SK-N-SH treated with all-trans-retinoic acid at 6 μM for 48 hours (cell line): ENCODE data around the gene NDUFS3.

Experiments used
- ATAC-seq: fragments of 200-7000 bp; cut with Tn5 transposase; 3 replicates; pipeline ENCODE4 v1.9.1; 2020; ENCODE audit warnings: mild to moderate bottlenecking, moderate library complexity
- ARNTL ChIP-seq: fragments of 450-650 bp; formaldehyde crosslinking; IDR thresholded peaks from 2 replicates; pipeline ENCODE4 v1.5.0; 2020; ENCODE audit warnings: low read depth, mild to moderate bottlenecking, moderate library complexity, borderline replicate concordance
- BACH2 ChIP-seq: fragments of 250-450 bp; sonication (Bioruptor Pico); IDR thresholded peaks from 2 replicates; pipeline ENCODE4 v1.9.0; 2021; ENCODE audit warnings: mild to moderate bottlenecking, borderline replicate concordance
- CREB5 ChIP-seq: fragments of 250-450 bp; sonication (Bioruptor Pico); IDR thresholded peaks from 2 replicates; pipeline ENCODE4 v1.5.1; 2020; ENCODE audit warnings: low read depth, mild to moderate bottlenecking, moderate library complexity
- CSDC2 ChIP-seq: fragments of 250-450 bp; sonication (Bioruptor Pico); IDR thresholded peaks from 2 replicates; pipeline ENCODE4 v1.5.0; 2020; ENCODE audit warnings: mild to moderate bottlenecking, moderate library complexity
- ESRRG ChIP-seq: fragments of 250-450 bp; sonication (Bioruptor Pico); IDR thresholded peaks from 2 replicates; pipeline ENCODE4 v1.6.1; 2021; ENCODE audit warnings: mild to moderate bottlenecking
- GLIS3 ChIP-seq: fragments of 250-450 bp; sonication (Bioruptor Pico); IDR thresholded peaks from 2 replicates; pipeline ENCODE4 v1.5.0; 2020; ENCODE audit warnings: mild to moderate bottlenecking, moderate library complexity
- ISL1 ChIP-seq: fragments of 250-450 bp; sonication (Bioruptor Pico); IDR thresholded peaks from 2 replicates; pipeline ENCODE4 v2.1.2; 2022; ENCODE audit warnings: mild to moderate bottlenecking, moderate library complexity
- OSR1 ChIP-seq: fragments of 250-450 bp; sonication (Bioruptor Pico); IDR thresholded peaks from 2 replicates; pipeline ENCODE4 v1.8.0; 2022; ENCODE audit warnings: moderate library complexity, mild to moderate bottlenecking, inconsistent platforms
- PPARA ChIP-seq: fragments of 250-450 bp; sonication (Bioruptor Pico); IDR thresholded peaks from 2 replicates; pipeline ENCODE4 v1.5.0; 2020; ENCODE audit warnings: mild to moderate bottlenecking, borderline replicate concordance
- RARB ChIP-seq: fragments of 250-450 bp; sonication (Bioruptor Pico); IDR thresholded peaks from 2 replicates; pipeline ENCODE4 v1.8.0; 2021; ENCODE audit warnings: mild to moderate bottlenecking, moderate library complexity
- SNAI2 ChIP-seq: fragments of 250-450 bp; sonication (Bioruptor Pico); IDR thresholded peaks from 2 replicates; pipeline ENCODE4 v1.5.0; 2020; ENCODE audit warnings: mild to moderate bottlenecking, moderate library complexity
- TCF4 ChIP-seq: fragments of 250-450 bp; sonication (Bioruptor Pico); IDR thresholded peaks from 2 replicates; pipeline ENCODE4 v1.8.0; 2021; ENCODE audit warnings: mild to moderate bottlenecking, moderate library complexity, borderline replicate concordance
- TOX ChIP-seq: fragments of 250-450 bp; sonication (Bioruptor Pico); IDR thresholded peaks from 2 replicates; pipeline ENCODE4 v1.8.0; 2021; ENCODE audit warnings: mild to moderate bottlenecking, moderate library complexity, borderline replicate concordance
- TSHZ2 ChIP-seq: fragments of 250-450 bp; sonication (Bioruptor Pico); IDR thresholded peaks from 2 replicates; pipeline ENCODE4 v1.5.0; 2020; ENCODE audit warnings: mild to moderate bottlenecking, moderate library complexity
- ZC3H10 ChIP-seq: fragments of 250-450 bp; sonication (Bioruptor Pico); IDR thresholded peaks from 2 replicates; pipeline ENCODE4 v1.5.1; 2021; ENCODE audit warnings: mild to moderate bottlenecking, moderate library complexity
- ZFP30 ChIP-seq: fragments of 450-650 bp; formaldehyde crosslinking; IDR thresholded peaks from 2 replicates; pipeline ENCODE4 v1.5.0; 2022; ENCODE audit warnings: mild to moderate bottlenecking, moderate library complexity
- ZNF565 ChIP-seq: fragments of 450-650 bp; formaldehyde crosslinking; conservative IDR thresholded peaks from 2 replicates; pipeline ENCODE4 v1.5.0; 2020; ENCODE audit warnings: low read depth, mild to moderate bottlenecking, moderate library complexity
- ZNF70 ChIP-seq: fragments of 450-650 bp; formaldehyde crosslinking; IDR thresholded peaks from 2 replicates; pipeline ENCODE4 v1.5.0; 2020; ENCODE audit warnings: mild to moderate bottlenecking, moderate library complexity
- ZNF8 ChIP-seq: fragments of 450-650 bp; formaldehyde crosslinking; IDR thresholded peaks from 2 replicates; pipeline ENCODE4 v1.5.0; 2020; ENCODE audit warnings: mild to moderate bottlenecking, moderate library complexity
- TF ChIP-seq, protein P1 (sequence below): fragments of 250-450 bp; sonication (Bioruptor Pico); IDR thresholded peaks from 2 replicates; pipeline ENCODE4 v1.8.0; 2020; ENCODE audit warnings: mild to moderate bottlenecking, moderate library complexity, borderline replicate concordance
- TF ChIP-seq, protein P2 (sequence below): fragments of 250-450 bp; sonication (Bioruptor Pico); IDR thresholded peaks from 2 replicates; pipeline ENCODE4 v1.5.1; 2021; ENCODE audit warnings: mild to moderate bottlenecking, moderate library complexity
- TF ChIP-seq, protein P3 (sequence below): fragments of 250-450 bp; sonication (Bioruptor Pico); IDR thresholded peaks from 2 replicates; pipeline ENCODE4 v1.8.0; 2021; ENCODE audit warnings: low read depth, mild to moderate bottlenecking, moderate library complexity, borderline replicate concordance

The NDUFS3 gene

GRCh38 chr11:47570651-47571356 lies 8.1 kb upstream of the NDUFS3 start (continued):
- TF ChIP-seq, protein P1, sequence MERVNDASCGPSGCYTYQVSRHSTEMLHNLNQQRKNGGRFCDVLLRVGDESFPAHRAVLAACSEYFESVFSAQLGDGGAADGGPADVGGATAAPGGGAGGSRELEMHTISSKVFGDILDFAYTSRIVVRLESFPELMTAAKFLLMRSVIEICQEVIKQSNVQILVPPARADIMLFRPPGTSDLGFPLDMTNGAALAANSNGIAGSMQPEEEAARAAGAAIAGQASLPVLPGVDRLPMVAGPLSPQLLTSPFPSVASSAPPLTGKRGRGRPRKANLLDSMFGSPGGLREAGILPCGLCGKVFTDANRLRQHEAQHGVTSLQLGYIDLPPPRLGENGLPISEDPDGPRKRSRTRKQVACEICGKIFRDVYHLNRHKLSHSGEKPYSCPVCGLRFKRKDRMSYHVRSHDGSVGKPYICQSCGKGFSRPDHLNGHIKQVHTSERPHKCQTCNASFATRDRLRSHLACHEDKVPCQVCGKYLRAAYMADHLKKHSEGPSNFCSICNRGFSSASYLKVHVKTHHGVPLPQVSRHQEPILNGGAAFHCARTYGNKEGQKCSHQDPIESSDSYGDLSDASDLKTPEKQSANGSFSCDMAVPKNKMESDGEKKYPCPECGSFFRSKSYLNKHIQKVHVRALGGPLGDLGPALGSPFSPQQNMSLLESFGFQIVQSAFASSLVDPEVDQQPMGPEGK (CRISPR knock-in tag): no peak
- TF ChIP-seq GLIS3 (CRISPR knock-in tag): no peak
- no peak for TF ChIP-seq ZC3H10 (CRISPR knock-in tag)
- no peak for TF ChIP-seq ARNTL (CRISPR knock-in tag)
- no peak for TF ChIP-seq PPARA (CRISPR knock-in tag)
- TF ChIP-seq, all 23 proteins: peak for 0

DNA sequence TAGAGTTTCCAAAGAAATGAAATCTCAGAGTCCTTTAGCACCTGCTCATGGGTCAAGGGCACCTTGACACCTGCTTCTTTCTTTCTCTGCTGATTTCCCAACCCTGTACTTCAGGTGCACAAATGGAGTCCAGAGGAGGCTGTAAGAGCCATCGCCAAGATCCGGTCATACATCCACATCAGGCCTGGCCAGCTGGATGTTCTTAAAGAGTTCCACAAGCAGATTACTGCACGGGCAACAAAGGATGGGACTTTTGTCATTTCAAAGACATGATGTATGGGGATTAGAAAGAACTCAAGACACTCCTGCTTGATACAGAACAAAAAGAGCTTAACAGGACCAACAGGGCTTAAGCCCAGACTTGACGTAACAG lies 7.5 kb upstream of the NDUFS3 start:
- TF ChIP-seq TOX (CRISPR knock-in tag) (no peak), SNAI2 (CRISPR knock-in tag) (no peak), GLIS3 (CRISPR knock-in tag) (no peak), ZNF565 (no peak), PPARA (CRISPR knock-in tag) (no peak), BACH2 (CRISPR knock-in tag) (no peak), ZC3H10 (CRISPR knock-in tag) (no peak), ZNF70 (CRISPR knock-in tag) (no peak), RARB (no peak), ZNF8 (CRISPR knock-in tag) (no peak), ARNTL (CRISPR knock-in tag) (no peak), ZFP30 (CRISPR knock-in tag) (no peak)
- TF ChIP-seq, protein P2, sequence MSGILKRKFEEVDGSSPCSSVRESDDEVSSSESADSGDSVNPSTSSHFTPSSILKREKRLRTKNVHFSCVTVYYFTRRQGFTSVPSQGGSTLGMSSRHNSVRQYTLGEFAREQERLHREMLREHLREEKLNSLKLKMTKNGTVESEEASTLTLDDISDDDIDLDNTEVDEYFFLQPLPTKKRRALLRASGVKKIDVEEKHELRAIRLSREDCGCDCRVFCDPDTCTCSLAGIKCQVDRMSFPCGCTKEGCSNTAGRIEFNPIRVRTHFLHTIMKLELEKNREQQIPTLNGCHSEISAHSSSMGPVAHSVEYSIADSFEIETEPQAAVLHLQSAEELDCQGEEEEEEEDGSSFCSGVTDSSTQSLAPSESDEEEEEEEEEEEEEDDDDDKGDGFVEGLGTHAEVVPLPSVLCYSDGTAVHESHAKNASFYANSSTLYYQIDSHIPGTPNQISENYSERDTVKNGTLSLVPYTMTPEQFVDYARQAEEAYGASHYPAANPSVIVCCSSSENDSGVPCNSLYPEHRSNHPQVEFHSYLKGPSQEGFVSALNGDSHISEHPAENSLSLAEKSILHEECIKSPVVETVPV (CRISPR knock-in tag): no peak
- no peak for ATAC-seq

- ATAC-seq: peak; percentile 39; the same call in 2 of the 3 replicates
- no peak for TF ChIP-seq ARNTL (CRISPR knock-in tag)
- no peak for TF ChIP-seq SNAI2 (CRISPR knock-in tag)
- no peak for TF ChIP-seq CSDC2 (CRISPR knock-in tag)
Observed at GRCh38 chr11:47571895-47572294, 7.0 kb upstream of the NDUFS3 start.

- ATAC-seq: no peak
- TF ChIP-seq ISL1: no peak
- TF ChIP-seq ZFP30 (CRISPR knock-in tag): no peak
- no peak for TF ChIP-seq ESRRG (CRISPR knock-in tag)
- TF ChIP-seq ZNF70 (CRISPR knock-in tag): no peak
- TF ChIP-seq OSR1 (CRISPR knock-in tag): no peak
- TF ChIP-seq TSHZ2: no peak
Observed at GRCh38 chr11:47572715-47573255, 6.1 kb upstream of the NDUFS3 start.

DNA sequence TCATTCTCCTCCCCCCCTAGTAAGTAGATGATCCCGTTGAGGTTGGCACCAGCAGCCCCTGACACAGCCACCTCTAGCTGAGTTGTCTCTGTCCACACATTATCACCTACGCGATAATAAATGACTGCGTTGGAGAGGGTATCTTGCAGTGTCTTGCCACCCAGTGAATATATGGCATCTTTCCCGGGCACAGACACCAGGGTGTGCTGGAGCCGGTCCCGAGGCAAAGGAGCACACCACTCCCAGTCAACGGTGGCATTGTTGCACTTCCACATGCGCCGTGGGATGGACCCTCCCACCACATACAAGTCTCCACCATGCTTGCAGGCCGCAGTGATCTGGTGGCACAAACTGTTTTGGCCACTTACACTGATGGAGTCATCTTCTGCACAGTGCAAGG lies 5.6 kb upstream of the NDUFS3 start:
- ATAC-seq: no peak
- TF ChIP-seq ISL1 (no peak), GLIS3 (CRISPR knock-in tag) (no peak), TOX (CRISPR knock-in tag) (no peak), CREB5 (no peak), ZC3H10 (CRISPR knock-in tag) (no peak), ESRRG (CRISPR knock-in tag) (no peak), ZNF565 (no peak), SNAI2 (CRISPR knock-in tag) (no peak), RARB (no peak), OSR1 (CRISPR knock-in tag) (no peak), BACH2 (CRISPR knock-in tag) (no peak), TCF4 (CRISPR knock-in tag) (no peak)
- TF ChIP-seq, protein P3, sequence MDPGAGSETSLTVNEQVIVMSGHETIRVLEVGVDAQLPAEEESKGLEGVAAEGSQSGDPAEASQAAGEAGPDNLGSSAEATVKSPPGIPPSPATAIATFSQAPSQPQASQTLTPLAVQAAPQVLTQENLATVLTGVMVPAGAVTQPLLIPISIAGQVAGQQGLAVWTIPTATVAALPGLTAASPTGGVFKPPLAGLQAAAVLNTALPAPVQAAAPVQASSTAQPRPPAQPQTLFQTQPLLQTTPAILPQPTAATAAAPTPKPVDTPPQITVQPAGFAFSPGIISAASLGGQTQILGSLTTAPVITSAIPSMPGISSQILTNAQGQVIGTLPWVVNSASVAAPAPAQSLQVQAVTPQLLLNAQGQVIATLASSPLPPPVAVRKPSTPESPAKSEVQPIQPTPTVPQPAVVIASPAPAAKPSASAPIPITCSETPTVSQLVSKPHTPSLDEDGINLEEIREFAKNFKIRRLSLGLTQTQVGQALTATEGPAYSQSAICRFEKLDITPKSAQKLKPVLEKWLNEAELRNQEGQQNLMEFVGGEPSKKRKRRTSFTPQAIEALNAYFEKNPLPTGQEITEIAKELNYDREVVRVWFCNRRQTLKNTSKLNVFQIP (CRISPR knock-in tag): no peak
